Activated CD4-positive, alpha-beta T cell treated with anti-CD3 and anti-CD28 coated beads, Interleukin-2, Interleukin-4, amounts not matched to agents 100 ng/mL and 50 ng/mL, durations not matched to agents 16 hours and 8 hours (primary cell): ENCODE results near the gene NIP7.
A peak's percentile ranks its signal among the peaks of the same experiment; 100 is the strongest.
"Not testable (repeated sequence)": the region's sequence is repeated elsewhere in the genome, so short reads cannot be mapped to it uniquely, and the experiment has no call there.

ENCODE experiments used
- DNase-seq: peaks from one replicate; pipeline ENCODE4 v3.0.0-alpha.2; 2020; ENCODE audit warnings: low spot score

Gene NIP7

GRCh38 chr16:69345923-69346322 lies 6.4 kb downstream of the NIP7 start:
- DNase-seq, result peak; percentile 25

GRCh38 chr16:69346683-69347082 lies 7.1 kb downstream of the NIP7 start:
- peak; percentile 19 for DNase-seq

GRCh38 chr16:69348222-69348621 lies 8.7 kb downstream of the NIP7 start:
- DNase-seq, result no peak

GRCh38 chr16:69349536-69349935 lies 10.0 kb downstream of the NIP7 start:
- DNase-seq, result no peak

- DNase-seq, result no peak
Measured at GRCh38 chr16:69350536-69351133, 11.1 kb downstream of the NIP7 start.

- no peak for DNase-seq
Measured at GRCh38 chr16:69351309-69352027, 11.9 kb downstream of the NIP7 start, which contains the start of gene TMED6. TMED6 (minus strand) TSS chr16:69351786; CDS start chr16:69351753, 33 bp downstream.

GRCh38 chr16:69360070-69360469 lies 20.5 kb downstream of the NIP7 start:
- not testable (repeated sequence) for DNase-seq

GRCh38 chr16:69363281-69363717 lies 23.7 kb downstream of the NIP7 start:
- no peak for DNase-seq

- DNase-seq, result no peak
Measured at GRCh38 chr16:69364088-69364487, 24.5 kb downstream of the NIP7 start.

- DNase-seq, result no peak
Measured at GRCh38 chr16:69365901-69366300, 26.3 kb downstream of the NIP7 start.

- DNase-seq, result no peak
Measured at GRCh38 chr16:69366431-69366830, 26.9 kb downstream of the NIP7 start.

GRCh38 chr16:69367980-69368379 lies 28.4 kb downstream of the NIP7 start:
- DNase-seq, result no peak

GRCh38 chr16:69368866-69369265 lies 29.3 kb downstream of the NIP7 start:
- DNase-seq, result no peak

GRCh38 chr16:69371564-69371963 lies 32.0 kb downstream of the NIP7 start:
- DNase-seq, result no peak

- DNase-seq, result no peak
Measured at GRCh38 chr16:69373019-69373418, 33.4 kb downstream of the NIP7 start.

- DNase-seq, result no peak
Measured at GRCh38 chr16:69376393-69377059, 37.0 kb downstream of the NIP7 start.

- no peak for DNase-seq
Measured at GRCh38 chr16:69378036-69378435, 38.5 kb downstream of the NIP7 start.

- no peak for DNase-seq
Measured at GRCh38 chr16:69378760-69379159, 39.2 kb downstream of the NIP7 start.

- no peak for DNase-seq
Measured at GRCh38 chr16:69381231-69381630, 41.7 kb downstream of the NIP7 start.

- no peak for DNase-seq
Measured at GRCh38 chr16:69382421-69382820, 42.8 kb downstream of the NIP7 start.

GRCh38 chr16:69384974-69385373 lies 45.4 kb downstream of the NIP7 start:
- no peak for DNase-seq

- DNase-seq, result no peak
Measured at GRCh38 chr16:69386596-69386995, 47.0 kb downstream of the NIP7 start.
